ENCODE results near the gene AEN.

GRCh38 chr15:88641959-88642452 is 20.9 kb downstream of the AEN start:
- TF ChIP-seq POLR2A (IDR thresholded peaks at IDR 0.05; ENCODE audit: low read depth, low read length) (no peak), CTCF (IDR thresholded peaks at IDR 0.05; ENCODE audit: extremely low read depth in 1 of 2, insufficient read depth in 1 of 2, low read depth in 1 of 2, low read length in 2 of 2) (no peak), EZH2 (IDR thresholded peaks at IDR 0.05; ENCODE audit: borderline replicate concordance, low read depth, low read length, severe bottlenecking) (no peak), POLR2AphosphoS5 (IDR thresholded peaks at IDR 0.05; ENCODE audit: insufficient read depth, low read depth, low read length) (no peak), MAX (IDR thresholded peaks at IDR 0.05; ENCODE audit: insufficient read depth, insufficient read length) (no peak), JUN (IDR thresholded peaks at IDR 0.05; ENCODE audit: borderline replicate concordance, insufficient read depth, insufficient read length, low read depth) (no peak), GATA2 (IDR thresholded peaks at IDR 0.05; ENCODE audit: insufficient read depth, insufficient read length, low read depth, low read length) (no peak)
